ENCODE results near the gene THSD7A.

DNA sequence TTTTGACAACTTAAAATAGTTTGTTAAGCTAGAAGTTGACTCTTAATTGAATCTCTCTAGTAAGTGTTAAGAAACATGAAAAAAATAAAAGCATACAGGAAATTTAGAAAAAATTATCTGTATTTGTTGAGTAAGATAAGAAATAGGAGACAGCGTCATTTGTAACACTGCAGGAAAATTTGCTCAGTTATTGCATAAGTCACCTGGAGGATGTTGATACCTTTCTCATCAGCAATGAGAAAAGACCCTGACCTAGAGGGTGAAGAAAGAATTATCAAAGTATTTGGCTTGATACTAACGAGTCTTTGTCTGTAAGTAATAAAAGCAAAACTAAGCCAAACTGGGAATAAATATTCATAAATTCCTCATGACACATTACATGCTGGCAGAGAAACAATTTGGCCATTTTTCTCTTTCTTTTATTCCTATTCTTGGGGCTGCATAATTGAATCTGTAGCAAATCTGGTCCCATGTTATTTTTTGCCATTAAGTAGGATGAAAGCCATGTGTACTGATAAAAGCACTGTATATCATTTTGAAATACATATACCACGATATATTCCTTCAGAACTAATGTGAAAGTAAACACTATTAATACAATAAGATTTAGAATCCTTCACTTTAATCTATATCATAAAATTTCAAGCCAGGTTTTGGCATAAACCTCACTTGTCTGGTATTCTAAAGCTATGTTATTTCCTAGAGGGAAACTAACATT lies 362.8 kb downstream of the THSD7A start:
- TF ChIP-seq EP300 (conservative IDR thresholded peaks at IDR 0.05; ENCODE audit: poor library complexity, severe bottlenecking) = no peak
- TF ChIP-seq, protein P1, sequence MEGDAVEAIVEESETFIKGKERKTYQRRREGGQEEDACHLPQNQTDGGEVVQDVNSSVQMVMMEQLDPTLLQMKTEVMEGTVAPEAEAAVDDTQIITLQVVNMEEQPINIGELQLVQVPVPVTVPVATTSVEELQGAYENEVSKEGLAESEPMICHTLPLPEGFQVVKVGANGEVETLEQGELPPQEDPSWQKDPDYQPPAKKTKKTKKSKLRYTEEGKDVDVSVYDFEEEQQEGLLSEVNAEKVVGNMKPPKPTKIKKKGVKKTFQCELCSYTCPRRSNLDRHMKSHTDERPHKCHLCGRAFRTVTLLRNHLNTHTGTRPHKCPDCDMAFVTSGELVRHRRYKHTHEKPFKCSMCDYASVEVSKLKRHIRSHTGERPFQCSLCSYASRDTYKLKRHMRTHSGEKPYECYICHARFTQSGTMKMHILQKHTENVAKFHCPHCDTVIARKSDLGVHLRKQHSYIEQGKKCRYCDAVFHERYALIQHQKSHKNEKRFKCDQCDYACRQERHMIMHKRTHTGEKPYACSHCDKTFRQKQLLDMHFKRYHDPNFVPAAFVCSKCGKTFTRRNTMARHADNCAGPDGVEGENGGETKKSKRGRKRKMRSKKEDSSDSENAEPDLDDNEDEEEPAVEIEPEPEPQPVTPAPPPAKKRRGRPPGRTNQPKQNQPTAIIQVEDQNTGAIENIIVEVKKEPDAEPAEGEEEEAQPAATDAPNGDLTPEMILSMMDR (IDR thresholded peaks at IDR 0.05; ENCODE audit: poor library complexity, severe bottlenecking) = no peak
- TF ChIP-seq MXI1 (conservative IDR thresholded peaks at IDR 0.05; ENCODE audit: poor library complexity, severe bottlenecking) = no peak
- no peak for TF ChIP-seq POLR2AphosphoS5 (IDR thresholded peaks at IDR 0.05)
- no peak for TF ChIP-seq SMC3 (conservative IDR thresholded peaks at IDR 0.05; ENCODE audit: poor library complexity)
- TF ChIP-seq, protein P2, sequence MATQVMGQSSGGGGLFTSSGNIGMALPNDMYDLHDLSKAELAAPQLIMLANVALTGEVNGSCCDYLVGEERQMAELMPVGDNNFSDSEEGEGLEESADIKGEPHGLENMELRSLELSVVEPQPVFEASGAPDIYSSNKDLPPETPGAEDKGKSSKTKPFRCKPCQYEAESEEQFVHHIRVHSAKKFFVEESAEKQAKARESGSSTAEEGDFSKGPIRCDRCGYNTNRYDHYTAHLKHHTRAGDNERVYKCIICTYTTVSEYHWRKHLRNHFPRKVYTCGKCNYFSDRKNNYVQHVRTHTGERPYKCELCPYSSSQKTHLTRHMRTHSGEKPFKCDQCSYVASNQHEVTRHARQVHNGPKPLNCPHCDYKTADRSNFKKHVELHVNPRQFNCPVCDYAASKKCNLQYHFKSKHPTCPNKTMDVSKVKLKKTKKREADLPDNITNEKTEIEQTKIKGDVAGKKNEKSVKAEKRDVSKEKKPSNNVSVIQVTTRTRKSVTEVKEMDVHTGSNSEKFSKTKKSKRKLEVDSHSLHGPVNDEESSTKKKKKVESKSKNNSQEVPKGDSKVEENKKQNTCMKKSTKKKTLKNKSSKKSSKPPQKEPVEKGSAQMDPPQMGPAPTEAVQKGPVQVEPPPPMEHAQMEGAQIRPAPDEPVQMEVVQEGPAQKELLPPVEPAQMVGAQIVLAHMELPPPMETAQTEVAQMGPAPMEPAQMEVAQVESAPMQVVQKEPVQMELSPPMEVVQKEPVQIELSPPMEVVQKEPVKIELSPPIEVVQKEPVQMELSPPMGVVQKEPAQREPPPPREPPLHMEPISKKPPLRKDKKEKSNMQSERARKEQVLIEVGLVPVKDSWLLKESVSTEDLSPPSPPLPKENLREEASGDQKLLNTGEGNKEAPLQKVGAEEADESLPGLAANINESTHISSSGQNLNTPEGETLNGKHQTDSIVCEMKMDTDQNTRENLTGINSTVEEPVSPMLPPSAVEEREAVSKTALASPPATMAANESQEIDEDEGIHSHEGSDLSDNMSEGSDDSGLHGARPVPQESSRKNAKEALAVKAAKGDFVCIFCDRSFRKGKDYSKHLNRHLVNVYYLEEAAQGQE (IDR thresholded peaks at IDR 0.05; ENCODE audit: borderline replicate concordance) = no peak
- no peak for TF ChIP-seq EZH2 (IDR thresholded peaks at IDR 0.05; ENCODE audit: borderline replicate concordance, insufficient read depth, low read length, poor library complexity, severe bottlenecking)
